Measurements from ENCODE around the gene RAPGEF3.
A peak's percentile ranks its signal among the peaks of the same experiment; 100 is the strongest.

RAPGEF3 gene

GRCh38 chr12:47758584-47758833 is 171 bp downstream of the RAPGEF3 start:
- Mint-ChIP-seq H3K27me3 (ENCODE audit: low read depth, poor library complexity) (peaks cover 7% of the 10 kb centered on the region), H3K4me3 (peak overlapping the region; percentile 79), H3K9me3 (no peaks in the 10 kb centered on the region), H3K36me3 (ENCODE audit: low read depth) (no peaks in the 10 kb centered on the region), H3K27ac (peak overlapping the region; percentile 80), H3K4me1 (peaks cover 88% of the 10 kb centered on the region)
- TF ChIP-seq, protein P1, sequence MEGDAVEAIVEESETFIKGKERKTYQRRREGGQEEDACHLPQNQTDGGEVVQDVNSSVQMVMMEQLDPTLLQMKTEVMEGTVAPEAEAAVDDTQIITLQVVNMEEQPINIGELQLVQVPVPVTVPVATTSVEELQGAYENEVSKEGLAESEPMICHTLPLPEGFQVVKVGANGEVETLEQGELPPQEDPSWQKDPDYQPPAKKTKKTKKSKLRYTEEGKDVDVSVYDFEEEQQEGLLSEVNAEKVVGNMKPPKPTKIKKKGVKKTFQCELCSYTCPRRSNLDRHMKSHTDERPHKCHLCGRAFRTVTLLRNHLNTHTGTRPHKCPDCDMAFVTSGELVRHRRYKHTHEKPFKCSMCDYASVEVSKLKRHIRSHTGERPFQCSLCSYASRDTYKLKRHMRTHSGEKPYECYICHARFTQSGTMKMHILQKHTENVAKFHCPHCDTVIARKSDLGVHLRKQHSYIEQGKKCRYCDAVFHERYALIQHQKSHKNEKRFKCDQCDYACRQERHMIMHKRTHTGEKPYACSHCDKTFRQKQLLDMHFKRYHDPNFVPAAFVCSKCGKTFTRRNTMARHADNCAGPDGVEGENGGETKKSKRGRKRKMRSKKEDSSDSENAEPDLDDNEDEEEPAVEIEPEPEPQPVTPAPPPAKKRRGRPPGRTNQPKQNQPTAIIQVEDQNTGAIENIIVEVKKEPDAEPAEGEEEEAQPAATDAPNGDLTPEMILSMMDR (IDR thresholded peaks at IDR 0.05) = no peak
- DNase-seq = no peak

GRCh38 chr12:47757840-47758583 is 668 bp downstream of the RAPGEF3 start:
- Mint-ChIP-seq H3K4me3 (peak overlapping the region; percentile 79), H3K27me3 (ENCODE audit: low read depth, poor library complexity) (peaks cover 7% of the 10 kb centered on the region), H3K9me3 (no peaks in the 10 kb centered on the region), H3K27ac (peak overlapping the region; percentile 80), H3K4me1 (peaks cover 88% of the 10 kb centered on the region), H3K36me3 (ENCODE audit: low read depth) (no peaks in the 10 kb centered on the region)
- DNase-seq = no peak
- TF ChIP-seq, protein P1 (IDR thresholded peaks at IDR 0.05) = no peak

DNA sequence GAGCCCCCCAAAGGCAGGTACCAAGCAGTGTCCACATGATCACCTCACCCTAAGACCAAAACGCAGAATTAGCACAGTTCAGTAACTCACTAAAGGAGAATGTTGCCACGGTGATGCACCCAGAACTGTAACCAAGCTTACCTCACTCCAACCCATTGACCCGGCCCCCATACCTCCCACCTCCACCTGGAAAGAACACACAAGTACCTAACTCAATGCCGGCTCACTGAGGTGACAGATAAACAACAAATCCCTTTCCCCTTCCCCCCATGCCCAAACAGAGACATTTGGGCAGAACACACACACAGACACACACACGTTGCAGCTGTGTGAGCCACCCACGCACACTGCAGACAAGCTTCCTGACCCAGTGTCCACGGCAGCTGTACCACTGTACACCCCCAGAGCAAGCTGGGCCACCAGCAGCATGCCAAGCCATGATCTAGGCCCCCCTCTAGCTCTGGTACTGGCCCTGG is 1.3 kb downstream of the RAPGEF3 start:
- TF ChIP-seq, protein P1 (IDR thresholded peaks at IDR 0.05) = no peak
- Mint-ChIP-seq H3K9me3 (no peaks in the 10 kb centered on the region), H3K27ac (peak overlapping the region; percentile 82), H3K36me3 (ENCODE audit: low read depth) (no peaks in the 10 kb centered on the region), H3K4me1 (peaks cover 88% of the 10 kb centered on the region), H3K4me3 (peak overlapping the region; percentile 79), H3K27me3 (ENCODE audit: low read depth, poor library complexity) (peaks cover 7% of the 10 kb centered on the region)
- no peak for DNase-seq

- H3K4me3 Mint-ChIP-seq = peak overlapping the region; percentile 67
- H3K27me3 Mint-ChIP-seq (ENCODE audit: low read depth, poor library complexity) = peaks cover 7% of the 10 kb centered on the region
- TF ChIP-seq, protein P1 (IDR thresholded peaks at IDR 0.05) = no peak
- peak overlapping the region; percentile 92 for H3K27ac Mint-ChIP-seq
- H3K36me3 Mint-ChIP-seq (ENCODE audit: low read depth) = no peaks in the 10 kb centered on the region
- H3K9me3 Mint-ChIP-seq = no peaks in the 10 kb centered on the region
- peaks cover 79% of the 10 kb centered on the region for H3K4me1 Mint-ChIP-seq
- peak; percentile 49 for DNase-seq
These were observed 2.8 kb downstream of the RAPGEF3 start for GRCh38 chr12:47755655-47756562.

DNA sequence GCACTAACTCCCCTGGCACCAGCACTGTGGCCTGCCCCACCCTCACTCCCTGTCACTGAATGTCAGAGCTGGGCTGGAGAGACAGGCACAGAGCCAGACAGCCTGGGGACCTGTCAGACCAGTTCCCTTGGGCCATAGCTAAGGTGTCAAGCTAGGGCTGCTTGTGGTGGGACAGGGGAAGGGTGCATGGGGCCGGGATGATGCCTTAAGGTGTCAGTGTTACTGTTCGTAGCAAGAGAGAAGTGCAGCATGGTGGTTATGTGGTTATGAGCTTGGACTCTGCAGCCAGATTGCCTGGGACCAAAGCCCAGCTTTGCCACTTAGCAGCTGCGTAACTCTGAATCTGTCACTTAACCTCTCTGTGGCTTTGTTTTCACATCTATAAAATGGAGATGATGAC is 3.8 kb downstream of the RAPGEF3 start:
- peaks cover 4% of the 10 kb centered on the region for H3K27me3 Mint-ChIP-seq (ENCODE audit: low read depth, poor library complexity)
- H3K4me3 Mint-ChIP-seq = no peak overlapping the region
- DNase-seq = no peak
- TF ChIP-seq, protein P1 (IDR thresholded peaks at IDR 0.05) = no peak
- H3K9me3 Mint-ChIP-seq = no peaks in the 10 kb centered on the region
- peaks cover 78% of the 10 kb centered on the region for H3K4me1 Mint-ChIP-seq
- H3K27ac Mint-ChIP-seq = no peak overlapping the region
- no peaks in the 10 kb centered on the region for H3K36me3 Mint-ChIP-seq (ENCODE audit: low read depth)

All from nephron progenitor cell (in vitro differentiated cells).